ENCODE results near the gene RFTN2.
"Not testable (repeated sequence)": the region's sequence is repeated elsewhere in the genome, so short reads cannot be mapped to it uniquely, and the experiment has no call there.

RFTN2 gene

GRCh38 chr2:197705121-197705911 is 29.9 kb upstream of the RFTN2 start, which contains the start of gene MARS2:
TSS of gene MARS2 (plus strand) at chr2:197705369. CDS start at chr2:197705406, 37 bp downstream.
- peak within 1 kb of the TSS; percentile 96 for H2AFZ ChIP-seq (ENCODE audit: low read length)
- H4K20me1 ChIP-seq (ENCODE audit: insufficient read depth, low read length), result no peaks in the 10 kb centered on the region
- no peaks in the 10 kb centered on the region for H3F3A ChIP-seq (ENCODE audit: insufficient read depth, low read length)
- TF ChIP-seq EZH2 (IDR thresholded peaks at IDR 0.05; ENCODE audit: borderline replicate concordance, low read length) (no peak), CTCF (IDR thresholded peaks at IDR 0.05; ENCODE audit: low read length) (no peak)
- peak within 1 kb of the TSS; percentile 95 for H3K4me2 ChIP-seq (ENCODE audit: low read length)
- peak within 1 kb of the TSS; percentile 83 for H3K9ac ChIP-seq (ENCODE audit: low read length)
- H3K4me3 ChIP-seq (ENCODE audit: low read depth, low read length, poor library complexity, severe bottlenecking), result peak within 1 kb of the TSS; percentile 88
- H3K79me2 ChIP-seq (ENCODE audit: insufficient read depth, low read length), result peaks cover 44% of the 10 kb centered on the region
- H3K36me3 ChIP-seq (ENCODE audit: insufficient read depth, low read length), result peaks cover 22% of the 10 kb centered on the region; the same call in 1 of the 2 replicates
- H3K27ac ChIP-seq (ENCODE audit: low read depth, low read length, poor library complexity, severe bottlenecking), result peak within 1 kb of the TSS; percentile 66
- no peaks in the 10 kb centered on the region for H3K9me3 ChIP-seq (ENCODE audit: low read length)
- H3K9me2 ChIP-seq (ENCODE audit: low read depth, low read length), result no peaks in the 10 kb centered on the region
- no peaks in the 10 kb centered on the region for H3K27me3 ChIP-seq (ENCODE audit: insufficient read depth, low read length)
- peaks cover 49% of the 10 kb centered on the region for H3K4me1 ChIP-seq (ENCODE audit: insufficient read depth, low read length, severe bottlenecking)

- no peaks in the 10 kb centered on the region for H3K27me3 ChIP-seq (ENCODE audit: insufficient read depth, low read length)
- H3K9ac ChIP-seq (ENCODE audit: low read length), result peak overlapping the region; percentile 83
- no peaks in the 10 kb centered on the region for H3K9me3 ChIP-seq (ENCODE audit: low read length)
- no peak for TF ChIP-seq EZH2 (IDR thresholded peaks at IDR 0.05; ENCODE audit: borderline replicate concordance, low read length)
- no peak for TF ChIP-seq CTCF (IDR thresholded peaks at IDR 0.05; ENCODE audit: low read length)
- peak overlapping the region; percentile 96 for H2AFZ ChIP-seq (ENCODE audit: low read length)
- H3K4me1 ChIP-seq (ENCODE audit: insufficient read depth, low read length, severe bottlenecking), result peaks cover 41% of the 10 kb centered on the region
- peak overlapping the region; percentile 66 for H3K27ac ChIP-seq (ENCODE audit: low read depth, low read length, poor library complexity, severe bottlenecking)
- H3K36me3 ChIP-seq (ENCODE audit: insufficient read depth, low read length), result peaks cover 15% of the 10 kb centered on the region; the same call in 1 of the 2 replicates
- H4K20me1 ChIP-seq (ENCODE audit: insufficient read depth, low read length), result no peaks in the 10 kb centered on the region
- peak overlapping the region; percentile 88 for H3K4me3 ChIP-seq (ENCODE audit: low read depth, low read length, poor library complexity, severe bottlenecking)
- peak overlapping the region; percentile 84 for H3K4me2 ChIP-seq (ENCODE audit: low read length)
- no peaks in the 10 kb centered on the region for H3F3A ChIP-seq (ENCODE audit: insufficient read depth, low read length)
- peaks cover 36% of the 10 kb centered on the region for H3K79me2 ChIP-seq (ENCODE audit: insufficient read depth, low read length)
- H3K9me2 ChIP-seq (ENCODE audit: low read depth, low read length), result no peaks in the 10 kb centered on the region
Observed at GRCh38 chr2:197704434-197705120, 29.2 kb upstream of the RFTN2 start.

GRCh38 chr2:197700960-197701359 is 25.6 kb upstream of the RFTN2 start:
- H3K9ac ChIP-seq (ENCODE audit: low read length), result no peak overlapping the region
- H3K4me3 ChIP-seq (ENCODE audit: low read depth, low read length, poor library complexity, severe bottlenecking), result no peak overlapping the region
- H4K20me1 ChIP-seq (ENCODE audit: insufficient read depth, low read length), result no peaks in the 10 kb centered on the region
- H3K27me3 ChIP-seq (ENCODE audit: insufficient read depth, low read length), result no peaks in the 10 kb centered on the region
- H3K27ac ChIP-seq (ENCODE audit: low read depth, low read length, poor library complexity, severe bottlenecking), result no peak overlapping the region
- H3K36me3 ChIP-seq (ENCODE audit: insufficient read depth, low read length), result no peaks in the 10 kb centered on the region
- H3K4me2 ChIP-seq (ENCODE audit: low read length), result no peak overlapping the region
- peaks cover 10% of the 10 kb centered on the region for H3K4me1 ChIP-seq (ENCODE audit: insufficient read depth, low read length, severe bottlenecking)
- TF ChIP-seq EZH2 (IDR thresholded peaks at IDR 0.05; ENCODE audit: borderline replicate concordance, low read length) (no peak), CTCF (IDR thresholded peaks at IDR 0.05; ENCODE audit: low read length) (no peak)
- peaks cover 5% of the 10 kb centered on the region for H3K79me2 ChIP-seq (ENCODE audit: insufficient read depth, low read length)
- no peak overlapping the region for H2AFZ ChIP-seq (ENCODE audit: low read length)
- no peaks in the 10 kb centered on the region for H3F3A ChIP-seq (ENCODE audit: insufficient read depth, low read length)
- no peaks in the 10 kb centered on the region for H3K9me2 ChIP-seq (ENCODE audit: low read depth, low read length)
- H3K9me3 ChIP-seq (ENCODE audit: low read length), result no peaks in the 10 kb centered on the region

- not testable (repeated sequence) for H4K20me1 ChIP-seq (ENCODE audit: insufficient read depth, low read length); H3K27me3 ChIP-seq (ENCODE audit: insufficient read depth, low read length); H3K4me3 ChIP-seq (ENCODE audit: low read depth, low read length, poor library complexity, severe bottlenecking); H3K4me2 ChIP-seq (ENCODE audit: low read length); H3K79me2 ChIP-seq (ENCODE audit: insufficient read depth, low read length); H3K9ac ChIP-seq (ENCODE audit: low read length); H3K9me2 ChIP-seq (ENCODE audit: low read depth, low read length); H3K4me1 ChIP-seq (ENCODE audit: insufficient read depth, low read length, severe bottlenecking); H3K36me3 ChIP-seq (ENCODE audit: insufficient read depth, low read length); H3K27ac ChIP-seq (ENCODE audit: low read depth, low read length, poor library complexity, severe bottlenecking); H3F3A ChIP-seq (ENCODE audit: insufficient read depth, low read length); H2AFZ ChIP-seq (ENCODE audit: low read length); H3K9me3 ChIP-seq (ENCODE audit: low read length)
Observed at GRCh38 chr2:197699724-197700123, 24.3 kb upstream of the RFTN2 start.

- not testable (repeated sequence) for H3K4me2 ChIP-seq (ENCODE audit: low read length); H4K20me1 ChIP-seq (ENCODE audit: insufficient read depth, low read length); H3K27ac ChIP-seq (ENCODE audit: low read depth, low read length, poor library complexity, severe bottlenecking); H3K4me1 ChIP-seq (ENCODE audit: insufficient read depth, low read length, severe bottlenecking); H3K27me3 ChIP-seq (ENCODE audit: insufficient read depth, low read length); H3K9ac ChIP-seq (ENCODE audit: low read length); H3K4me3 ChIP-seq (ENCODE audit: low read depth, low read length, poor library complexity, severe bottlenecking); H3K9me2 ChIP-seq (ENCODE audit: low read depth, low read length); H3K9me3 ChIP-seq (ENCODE audit: low read length); H3K36me3 ChIP-seq (ENCODE audit: insufficient read depth, low read length); H3K79me2 ChIP-seq (ENCODE audit: insufficient read depth, low read length); H2AFZ ChIP-seq (ENCODE audit: low read length); H3F3A ChIP-seq (ENCODE audit: insufficient read depth, low read length)
Observed at GRCh38 chr2:197696571-197696970, 21.2 kb upstream of the RFTN2 start.
